ENCODE measurements around the gene SIRT5. TPM values are rescaled to one million over a fixed set of nuclear protein-coding genes. Genes with fewer than 3 reads are reported as not detected.

SIRT5 gene
- polyA plus RNA-seq, 1 donor (not counting 4 experiments of a cell fraction or from before 2014, with no cell fraction given) = 9.1 TPM

DNA sequence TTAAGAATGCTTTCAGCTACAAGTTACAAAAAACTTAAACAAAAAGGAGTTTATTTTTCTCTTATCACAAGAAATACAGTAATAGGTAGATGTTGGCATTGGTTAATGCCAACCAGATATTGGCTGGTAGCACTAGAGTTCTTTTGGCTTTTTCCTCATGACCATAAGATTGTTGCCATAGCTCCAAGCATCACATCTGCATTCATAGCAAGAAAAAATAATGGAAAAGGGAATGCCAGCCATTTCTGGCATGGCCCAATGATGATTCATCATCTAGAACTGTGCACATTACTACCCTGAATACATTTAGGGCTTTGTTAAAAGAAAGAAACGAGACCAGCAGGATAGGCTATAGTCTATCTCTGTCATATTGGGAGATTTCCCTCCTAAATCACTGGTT, 20.8 kb upstream of the SIRT5 start:
- no peak for DNase-seq (ENCODE audit: low read depth, low spot score)
- Histone ChIP-seq H3K27ac (ENCODE audit: control insufficient read depth, insufficient read depth, low read length) (no peak overlapping the region), H3K9me1 (ENCODE audit: control insufficient read depth, extremely low read depth, insufficient read depth, low read length) (no peaks in the 10 kb centered on the region), H3K79me2 (ENCODE audit: control insufficient read depth, insufficient read depth, low read length) (no peaks in the 10 kb centered on the region), H4K20me1 (ENCODE audit: control insufficient read depth, extremely low read depth, insufficient read depth, low read length) (no peaks in the 10 kb centered on the region), H3K4me1 (ENCODE audit: control insufficient read depth, extremely low read depth, insufficient read depth, low read length) (peaks cover 10% of the 10 kb centered on the region), H3K27me3 (ENCODE audit: control insufficient read depth, extremely low read depth, insufficient read depth, low read length) (no peaks in the 10 kb centered on the region), H3K9me3 (ENCODE audit: control insufficient read depth, low read depth, low read length) (no peaks in the 10 kb centered on the region), H2AFZ (ENCODE audit: control insufficient read depth, low read length) (no peak overlapping the region), H3K4me3 (ENCODE audit: control insufficient read depth in 2 of 3, extremely low read depth in 1 of 3, insufficient read depth in 2 of 3, low read depth in 1 of 3, low read length in 3 of 3) (no peak overlapping the region), H3K4me2 (ENCODE audit: control insufficient read depth, extremely low read depth, insufficient read depth, low read depth, low read length) (no peak overlapping the region), H3K9ac (ENCODE audit: control insufficient read depth, extremely low read depth, insufficient read depth, low read length) (no peak overlapping the region), H3K36me3 (ENCODE audit: control insufficient read depth in 2 of 2, extremely low read depth in 1 of 2, insufficient read depth in 2 of 2, low read length in 2 of 2) (no peaks in the 10 kb centered on the region)
- no peak for FAIRE-seq
- dilution Hi-C loops (cut with MboI; ENCODE audit: extremely low pct_ligation_motif_present, low sequenced_read_pairs) = no loop called here
- TF ChIP-seq, protein P1, sequence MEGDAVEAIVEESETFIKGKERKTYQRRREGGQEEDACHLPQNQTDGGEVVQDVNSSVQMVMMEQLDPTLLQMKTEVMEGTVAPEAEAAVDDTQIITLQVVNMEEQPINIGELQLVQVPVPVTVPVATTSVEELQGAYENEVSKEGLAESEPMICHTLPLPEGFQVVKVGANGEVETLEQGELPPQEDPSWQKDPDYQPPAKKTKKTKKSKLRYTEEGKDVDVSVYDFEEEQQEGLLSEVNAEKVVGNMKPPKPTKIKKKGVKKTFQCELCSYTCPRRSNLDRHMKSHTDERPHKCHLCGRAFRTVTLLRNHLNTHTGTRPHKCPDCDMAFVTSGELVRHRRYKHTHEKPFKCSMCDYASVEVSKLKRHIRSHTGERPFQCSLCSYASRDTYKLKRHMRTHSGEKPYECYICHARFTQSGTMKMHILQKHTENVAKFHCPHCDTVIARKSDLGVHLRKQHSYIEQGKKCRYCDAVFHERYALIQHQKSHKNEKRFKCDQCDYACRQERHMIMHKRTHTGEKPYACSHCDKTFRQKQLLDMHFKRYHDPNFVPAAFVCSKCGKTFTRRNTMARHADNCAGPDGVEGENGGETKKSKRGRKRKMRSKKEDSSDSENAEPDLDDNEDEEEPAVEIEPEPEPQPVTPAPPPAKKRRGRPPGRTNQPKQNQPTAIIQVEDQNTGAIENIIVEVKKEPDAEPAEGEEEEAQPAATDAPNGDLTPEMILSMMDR (optimal IDR thresholded peaks at IDR 0.05 in 1 of 3, IDR thresholded peaks at IDR 0.05 in 1 of 3, conservative IDR thresholded peaks at IDR 0.05 in 1 of 3; ENCODE audit: extremely low read depth in 1 of 3, insufficient read depth in 2 of 3, low read length in 3 of 3) = no peak
- TF ChIP-seq EZH2 (IDR thresholded peaks at IDR 0.05; ENCODE audit: low read length) = no peak

DNA sequence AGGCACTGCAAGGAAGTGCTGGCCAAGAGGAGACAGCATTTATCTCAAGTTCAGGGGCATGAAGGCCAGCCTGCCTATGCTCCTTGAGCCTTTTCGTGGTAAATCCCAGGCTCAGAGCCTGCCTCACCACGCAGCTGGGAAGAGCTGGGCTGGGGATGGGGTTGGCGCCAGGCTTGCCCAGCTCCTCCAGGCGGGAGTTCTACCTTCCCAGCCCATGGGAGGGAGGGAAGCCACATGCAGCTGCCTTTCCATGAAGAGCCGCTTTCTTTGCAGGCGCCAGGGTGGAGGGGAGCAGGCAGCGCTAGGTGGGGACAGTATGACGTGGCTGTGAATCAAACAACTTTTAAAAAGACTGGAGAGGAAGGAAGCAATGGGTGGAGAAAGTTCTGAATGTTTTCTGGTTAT, 19.5 kb upstream of the SIRT5 start:
- H3K4me1 ChIP-seq (ENCODE audit: control insufficient read depth, extremely low read depth, insufficient read depth, low read length) = peaks cover 20% of the 10 kb centered on the region
- no peaks in the 10 kb centered on the region for H3K79me2 ChIP-seq (ENCODE audit: control insufficient read depth, insufficient read depth, low read length)
- FAIRE-seq = peak; percentile 75
- no peaks in the 10 kb centered on the region for H4K20me1 ChIP-seq (ENCODE audit: control insufficient read depth, extremely low read depth, insufficient read depth, low read length)
- no peak overlapping the region for H3K27ac ChIP-seq (ENCODE audit: control insufficient read depth, insufficient read depth, low read length)
- no peak for DNase-seq (ENCODE audit: low read depth, low spot score)
- H3K4me3 ChIP-seq (ENCODE audit: control insufficient read depth in 2 of 3, extremely low read depth in 1 of 3, insufficient read depth in 2 of 3, low read depth in 1 of 3, low read length in 3 of 3) = no peak overlapping the region
- no peaks in the 10 kb centered on the region for H3K27me3 ChIP-seq (ENCODE audit: control insufficient read depth, extremely low read depth, insufficient read depth, low read length)
- TF ChIP-seq EZH2 (IDR thresholded peaks at IDR 0.05; ENCODE audit: low read length) = no peak
- TF ChIP-seq, protein P1 (optimal IDR thresholded peaks at IDR 0.05 in 1 of 3, IDR thresholded peaks at IDR 0.05 in 1 of 3, conservative IDR thresholded peaks at IDR 0.05 in 1 of 3; ENCODE audit: extremely low read depth in 1 of 3, insufficient read depth in 2 of 3, low read length in 3 of 3) = peak in 1 of 3 experiments; percentile 0
- dilution Hi-C loops (cut with MboI; ENCODE audit: extremely low pct_ligation_motif_present, low sequenced_read_pairs) = no loop called here
- H2AFZ ChIP-seq (ENCODE audit: control insufficient read depth, low read length) = peak overlapping the region; percentile 48
- no peaks in the 10 kb centered on the region for H3K36me3 ChIP-seq (ENCODE audit: control insufficient read depth in 2 of 2, extremely low read depth in 1 of 2, insufficient read depth in 2 of 2, low read length in 2 of 2)
- no peaks in the 10 kb centered on the region for H3K9me1 ChIP-seq (ENCODE audit: control insufficient read depth, extremely low read depth, insufficient read depth, low read length)
- H3K9me3 ChIP-seq (ENCODE audit: control insufficient read depth, low read depth, low read length) = no peaks in the 10 kb centered on the region
- no peak overlapping the region for H3K9ac ChIP-seq (ENCODE audit: control insufficient read depth, extremely low read depth, insufficient read depth, low read length)
- peak overlapping the region; percentile 29 for H3K4me2 ChIP-seq (ENCODE audit: control insufficient read depth, extremely low read depth, insufficient read depth, low read depth, low read length)
